ENCODE data around the gene SFSWAP.

DNA sequence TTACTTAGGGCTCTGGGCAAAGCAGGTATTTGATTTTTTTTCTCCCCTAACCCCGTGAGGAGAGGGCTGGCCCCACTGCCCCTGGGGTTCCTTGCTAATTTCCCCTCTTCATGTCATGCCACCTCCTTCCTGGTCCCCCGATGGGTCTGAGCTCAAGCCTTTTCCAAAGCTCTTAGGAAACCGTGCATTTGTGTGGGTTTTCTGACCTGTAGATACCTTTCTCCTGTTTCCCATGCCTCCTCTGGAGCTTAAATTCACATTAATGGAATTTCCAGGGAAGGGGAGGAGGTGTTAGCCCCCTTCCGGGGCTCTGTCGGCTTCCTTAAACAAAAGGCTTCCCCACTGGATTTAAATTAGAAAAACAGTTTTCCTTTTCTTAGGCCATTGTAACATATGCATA, 12.6 kb downstream of the SFSWAP start:
- TF ChIP-seq, protein P1, sequence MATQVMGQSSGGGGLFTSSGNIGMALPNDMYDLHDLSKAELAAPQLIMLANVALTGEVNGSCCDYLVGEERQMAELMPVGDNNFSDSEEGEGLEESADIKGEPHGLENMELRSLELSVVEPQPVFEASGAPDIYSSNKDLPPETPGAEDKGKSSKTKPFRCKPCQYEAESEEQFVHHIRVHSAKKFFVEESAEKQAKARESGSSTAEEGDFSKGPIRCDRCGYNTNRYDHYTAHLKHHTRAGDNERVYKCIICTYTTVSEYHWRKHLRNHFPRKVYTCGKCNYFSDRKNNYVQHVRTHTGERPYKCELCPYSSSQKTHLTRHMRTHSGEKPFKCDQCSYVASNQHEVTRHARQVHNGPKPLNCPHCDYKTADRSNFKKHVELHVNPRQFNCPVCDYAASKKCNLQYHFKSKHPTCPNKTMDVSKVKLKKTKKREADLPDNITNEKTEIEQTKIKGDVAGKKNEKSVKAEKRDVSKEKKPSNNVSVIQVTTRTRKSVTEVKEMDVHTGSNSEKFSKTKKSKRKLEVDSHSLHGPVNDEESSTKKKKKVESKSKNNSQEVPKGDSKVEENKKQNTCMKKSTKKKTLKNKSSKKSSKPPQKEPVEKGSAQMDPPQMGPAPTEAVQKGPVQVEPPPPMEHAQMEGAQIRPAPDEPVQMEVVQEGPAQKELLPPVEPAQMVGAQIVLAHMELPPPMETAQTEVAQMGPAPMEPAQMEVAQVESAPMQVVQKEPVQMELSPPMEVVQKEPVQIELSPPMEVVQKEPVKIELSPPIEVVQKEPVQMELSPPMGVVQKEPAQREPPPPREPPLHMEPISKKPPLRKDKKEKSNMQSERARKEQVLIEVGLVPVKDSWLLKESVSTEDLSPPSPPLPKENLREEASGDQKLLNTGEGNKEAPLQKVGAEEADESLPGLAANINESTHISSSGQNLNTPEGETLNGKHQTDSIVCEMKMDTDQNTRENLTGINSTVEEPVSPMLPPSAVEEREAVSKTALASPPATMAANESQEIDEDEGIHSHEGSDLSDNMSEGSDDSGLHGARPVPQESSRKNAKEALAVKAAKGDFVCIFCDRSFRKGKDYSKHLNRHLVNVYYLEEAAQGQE (IDR thresholded peaks at IDR 0.05; ENCODE audit: insufficient replicate concordance, low read depth) = no peak
- TF ChIP-seq, protein P2, sequence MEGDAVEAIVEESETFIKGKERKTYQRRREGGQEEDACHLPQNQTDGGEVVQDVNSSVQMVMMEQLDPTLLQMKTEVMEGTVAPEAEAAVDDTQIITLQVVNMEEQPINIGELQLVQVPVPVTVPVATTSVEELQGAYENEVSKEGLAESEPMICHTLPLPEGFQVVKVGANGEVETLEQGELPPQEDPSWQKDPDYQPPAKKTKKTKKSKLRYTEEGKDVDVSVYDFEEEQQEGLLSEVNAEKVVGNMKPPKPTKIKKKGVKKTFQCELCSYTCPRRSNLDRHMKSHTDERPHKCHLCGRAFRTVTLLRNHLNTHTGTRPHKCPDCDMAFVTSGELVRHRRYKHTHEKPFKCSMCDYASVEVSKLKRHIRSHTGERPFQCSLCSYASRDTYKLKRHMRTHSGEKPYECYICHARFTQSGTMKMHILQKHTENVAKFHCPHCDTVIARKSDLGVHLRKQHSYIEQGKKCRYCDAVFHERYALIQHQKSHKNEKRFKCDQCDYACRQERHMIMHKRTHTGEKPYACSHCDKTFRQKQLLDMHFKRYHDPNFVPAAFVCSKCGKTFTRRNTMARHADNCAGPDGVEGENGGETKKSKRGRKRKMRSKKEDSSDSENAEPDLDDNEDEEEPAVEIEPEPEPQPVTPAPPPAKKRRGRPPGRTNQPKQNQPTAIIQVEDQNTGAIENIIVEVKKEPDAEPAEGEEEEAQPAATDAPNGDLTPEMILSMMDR (IDR thresholded peaks at IDR 0.05; ENCODE audit: insufficient read depth, low read length) = no peak

Data from HL-60 (cell line).